ENCODE results near the gene SENP8. TPM values are rescaled to one million over a fixed set of nuclear protein-coding genes. Genes with fewer than 3 reads are reported as not detected.

The SENP8 gene
- total and polyA plus RNA-seq, 4 donors, result 0.67 to 1.0 (median 0.88) TPM

DNA sequence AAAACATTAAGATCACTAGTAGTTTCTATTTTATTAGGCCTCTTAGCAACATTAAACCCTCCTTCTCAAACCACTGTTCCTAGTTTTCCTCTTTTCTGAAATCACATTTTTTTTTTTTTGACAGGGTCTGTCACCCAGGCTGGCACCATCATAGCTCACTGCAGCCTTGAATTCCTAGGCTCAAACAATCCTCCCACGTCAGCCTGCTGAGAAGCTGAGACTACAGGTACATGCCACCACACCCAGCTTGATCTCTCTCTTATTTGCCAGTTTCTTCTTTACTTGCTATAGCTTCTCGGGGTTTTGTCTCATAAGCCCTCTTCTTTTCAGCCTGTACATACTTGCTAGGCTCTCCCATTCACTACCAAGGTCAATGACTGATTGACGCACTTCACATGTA, 28.0 kb downstream of the SENP8 start:
- 95% methylated on average over 3 of the region's 3 CpGs for WGBS
- Histone ChIP-seq H3K4me1 (ENCODE audit: control insufficient read depth in 4 of 4, insufficient read depth in 4 of 4, low read length in 3 of 4) (peaks cover 0 to 7% (median 3%) of the 10 kb centered on the region in 4 donors), H3K27me3 (ENCODE audit: control insufficient read depth in 4 of 4, insufficient read depth in 4 of 4, low read length in 3 of 4) (no peaks in the 10 kb centered on the region), H3K27ac (ENCODE audit: low read depth in 1 of 2, low read length in 2 of 2) (no peak overlapping the region), H3K9ac (ENCODE audit: low read depth in 1 of 2, low read length in 2 of 2) (no peak overlapping the region), H3K4me3 (ENCODE audit: low read depth in 1 of 3, low read length in 3 of 3) (no peak overlapping the region), H3K9me3 (ENCODE audit: control insufficient read depth in 4 of 4, low read length in 3 of 4) (no peaks in the 10 kb centered on the region), H3K36me3 (ENCODE audit: control insufficient read depth in 4 of 4, insufficient read depth in 3 of 4, low read depth in 1 of 4, low read length in 3 of 4) (no peaks in the 10 kb centered on the region)
- TF ChIP-seq FOXA1 (IDR thresholded peaks at IDR 0.05), result no peak
- TF ChIP-seq, protein P1, sequence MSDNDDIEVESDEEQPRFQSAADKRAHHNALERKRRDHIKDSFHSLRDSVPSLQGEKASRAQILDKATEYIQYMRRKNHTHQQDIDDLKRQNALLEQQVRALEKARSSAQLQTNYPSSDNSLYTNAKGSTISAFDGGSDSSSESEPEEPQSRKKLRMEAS (IDR thresholded peaks at IDR 0.05), result no peak
- TF ChIP-seq GABPA (IDR thresholded peaks at IDR 0.05 in 1 of 2, conservative IDR thresholded peaks at IDR 0.05 in 1 of 2), result no peak
- no peak for TF ChIP-seq RXRA (IDR thresholded peaks at IDR 0.05)
- TF ChIP-seq, protein P2, sequence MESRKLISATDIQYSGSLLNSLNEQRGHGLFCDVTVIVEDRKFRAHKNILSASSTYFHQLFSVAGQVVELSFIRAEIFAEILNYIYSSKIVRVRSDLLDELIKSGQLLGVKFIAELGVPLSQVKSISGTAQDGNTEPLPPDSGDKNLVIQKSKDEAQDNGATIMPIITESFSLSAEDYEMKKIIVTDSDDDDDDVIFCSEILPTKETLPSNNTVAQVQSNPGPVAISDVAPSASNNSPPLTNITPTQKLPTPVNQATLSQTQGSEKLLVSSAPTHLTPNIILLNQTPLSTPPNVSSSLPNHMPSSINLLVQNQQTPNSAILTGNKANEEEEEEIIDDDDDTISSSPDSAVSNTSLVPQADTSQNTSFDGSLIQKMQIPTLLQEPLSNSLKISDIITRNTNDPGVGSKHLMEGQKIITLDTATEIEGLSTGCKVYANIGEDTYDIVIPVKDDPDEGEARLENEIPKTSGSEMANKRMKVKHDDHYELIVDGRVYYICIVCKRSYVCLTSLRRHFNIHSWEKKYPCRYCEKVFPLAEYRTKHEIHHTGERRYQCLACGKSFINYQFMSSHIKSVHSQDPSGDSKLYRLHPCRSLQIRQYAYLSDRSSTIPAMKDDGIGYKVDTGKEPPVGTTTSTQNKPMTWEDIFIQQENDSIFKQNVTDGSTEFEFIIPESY (IDR thresholded peaks at IDR 0.05), result no peak
- TF ChIP-seq NR2F2 (IDR thresholded peaks at IDR 0.05), result no peak
- no peak for TF ChIP-seq RAD21 (IDR thresholded peaks at IDR 0.05)
- TF ChIP-seq, protein P3, sequence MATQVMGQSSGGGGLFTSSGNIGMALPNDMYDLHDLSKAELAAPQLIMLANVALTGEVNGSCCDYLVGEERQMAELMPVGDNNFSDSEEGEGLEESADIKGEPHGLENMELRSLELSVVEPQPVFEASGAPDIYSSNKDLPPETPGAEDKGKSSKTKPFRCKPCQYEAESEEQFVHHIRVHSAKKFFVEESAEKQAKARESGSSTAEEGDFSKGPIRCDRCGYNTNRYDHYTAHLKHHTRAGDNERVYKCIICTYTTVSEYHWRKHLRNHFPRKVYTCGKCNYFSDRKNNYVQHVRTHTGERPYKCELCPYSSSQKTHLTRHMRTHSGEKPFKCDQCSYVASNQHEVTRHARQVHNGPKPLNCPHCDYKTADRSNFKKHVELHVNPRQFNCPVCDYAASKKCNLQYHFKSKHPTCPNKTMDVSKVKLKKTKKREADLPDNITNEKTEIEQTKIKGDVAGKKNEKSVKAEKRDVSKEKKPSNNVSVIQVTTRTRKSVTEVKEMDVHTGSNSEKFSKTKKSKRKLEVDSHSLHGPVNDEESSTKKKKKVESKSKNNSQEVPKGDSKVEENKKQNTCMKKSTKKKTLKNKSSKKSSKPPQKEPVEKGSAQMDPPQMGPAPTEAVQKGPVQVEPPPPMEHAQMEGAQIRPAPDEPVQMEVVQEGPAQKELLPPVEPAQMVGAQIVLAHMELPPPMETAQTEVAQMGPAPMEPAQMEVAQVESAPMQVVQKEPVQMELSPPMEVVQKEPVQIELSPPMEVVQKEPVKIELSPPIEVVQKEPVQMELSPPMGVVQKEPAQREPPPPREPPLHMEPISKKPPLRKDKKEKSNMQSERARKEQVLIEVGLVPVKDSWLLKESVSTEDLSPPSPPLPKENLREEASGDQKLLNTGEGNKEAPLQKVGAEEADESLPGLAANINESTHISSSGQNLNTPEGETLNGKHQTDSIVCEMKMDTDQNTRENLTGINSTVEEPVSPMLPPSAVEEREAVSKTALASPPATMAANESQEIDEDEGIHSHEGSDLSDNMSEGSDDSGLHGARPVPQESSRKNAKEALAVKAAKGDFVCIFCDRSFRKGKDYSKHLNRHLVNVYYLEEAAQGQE (IDR thresholded peaks at IDR 0.05), result no peak
- TF ChIP-seq, protein P4, sequence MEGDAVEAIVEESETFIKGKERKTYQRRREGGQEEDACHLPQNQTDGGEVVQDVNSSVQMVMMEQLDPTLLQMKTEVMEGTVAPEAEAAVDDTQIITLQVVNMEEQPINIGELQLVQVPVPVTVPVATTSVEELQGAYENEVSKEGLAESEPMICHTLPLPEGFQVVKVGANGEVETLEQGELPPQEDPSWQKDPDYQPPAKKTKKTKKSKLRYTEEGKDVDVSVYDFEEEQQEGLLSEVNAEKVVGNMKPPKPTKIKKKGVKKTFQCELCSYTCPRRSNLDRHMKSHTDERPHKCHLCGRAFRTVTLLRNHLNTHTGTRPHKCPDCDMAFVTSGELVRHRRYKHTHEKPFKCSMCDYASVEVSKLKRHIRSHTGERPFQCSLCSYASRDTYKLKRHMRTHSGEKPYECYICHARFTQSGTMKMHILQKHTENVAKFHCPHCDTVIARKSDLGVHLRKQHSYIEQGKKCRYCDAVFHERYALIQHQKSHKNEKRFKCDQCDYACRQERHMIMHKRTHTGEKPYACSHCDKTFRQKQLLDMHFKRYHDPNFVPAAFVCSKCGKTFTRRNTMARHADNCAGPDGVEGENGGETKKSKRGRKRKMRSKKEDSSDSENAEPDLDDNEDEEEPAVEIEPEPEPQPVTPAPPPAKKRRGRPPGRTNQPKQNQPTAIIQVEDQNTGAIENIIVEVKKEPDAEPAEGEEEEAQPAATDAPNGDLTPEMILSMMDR (IDR thresholded peaks at IDR 0.05; ENCODE audit: low read depth, low read length, missing input control), result no peak
- TF ChIP-seq EGR1 (IDR thresholded peaks at IDR 0.05; ENCODE audit: low read depth in 2 of 2), result no peak
- no peak for TF ChIP-seq HNF4A (conservative IDR thresholded peaks at IDR 0.05)
- TF ChIP-seq FOXA2 (IDR thresholded peaks at IDR 0.05), result no peak
- no peak for TF ChIP-seq YY1 (IDR thresholded peaks at IDR 0.05)
- TF ChIP-seq SP1 (IDR thresholded peaks at IDR 0.05), result no peak
- no peak for TF ChIP-seq TAF1 (conservative IDR thresholded peaks at IDR 0.05)
- DNase-seq (ENCODE audit: low spot score), result no peak

DNA sequence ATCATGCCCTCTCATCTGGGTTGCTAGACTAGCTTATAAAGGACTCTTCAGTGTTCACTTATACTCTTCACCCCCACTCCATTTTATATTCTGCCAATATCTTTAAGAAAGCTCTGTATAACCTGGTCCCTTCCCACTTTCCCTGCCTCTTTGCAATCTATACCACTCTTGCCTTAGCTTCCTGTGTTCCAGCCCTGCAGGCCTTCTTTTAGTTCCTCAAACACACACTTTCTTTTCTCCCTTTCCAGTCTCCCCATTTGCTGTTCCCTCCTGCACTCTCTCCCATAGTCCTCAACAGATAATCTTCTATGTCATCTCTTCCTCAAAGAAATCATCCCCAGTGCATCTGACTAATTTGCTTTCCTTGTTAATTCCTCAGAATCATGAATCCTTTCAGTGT, 28.7 kb downstream of the SENP8 start:
- DNase-seq (ENCODE audit: low spot score), result no peak
- Histone ChIP-seq H3K36me3 (ENCODE audit: control insufficient read depth in 4 of 4, insufficient read depth in 3 of 4, low read depth in 1 of 4, low read length in 3 of 4) (no peaks in the 10 kb centered on the region), H3K27me3 (ENCODE audit: control insufficient read depth in 4 of 4, insufficient read depth in 4 of 4, low read length in 3 of 4) (no peaks in the 10 kb centered on the region), H3K9ac (ENCODE audit: low read depth in 1 of 2, low read length in 2 of 2) (no peak overlapping the region), H3K27ac (ENCODE audit: low read depth in 1 of 2, low read length in 2 of 2) (no peak overlapping the region), H3K4me3 (ENCODE audit: low read depth in 1 of 3, low read length in 3 of 3) (no peak overlapping the region), H3K9me3 (ENCODE audit: control insufficient read depth in 4 of 4, low read length in 3 of 4) (no peaks in the 10 kb centered on the region), H3K4me1 (ENCODE audit: control insufficient read depth in 4 of 4, insufficient read depth in 4 of 4, low read length in 3 of 4) (peaks cover 0 to 3% (median 0%) of the 10 kb centered on the region in 4 donors)
- TF ChIP-seq TAF1 (conservative IDR thresholded peaks at IDR 0.05) (no peak), RXRA (IDR thresholded peaks at IDR 0.05) (no peak), HNF4A (conservative IDR thresholded peaks at IDR 0.05) (no peak), YY1 (IDR thresholded peaks at IDR 0.05) (no peak), NR2F2 (IDR thresholded peaks at IDR 0.05) (no peak), GABPA (IDR thresholded peaks at IDR 0.05 in 1 of 2, conservative IDR thresholded peaks at IDR 0.05 in 1 of 2) (no peak), RAD21 (IDR thresholded peaks at IDR 0.05) (no peak)
